Measurements from ENCODE around the gene GPX3. TPM values are rescaled to one million over a fixed set of nuclear protein-coding genes. Genes with fewer than 3 reads are reported as not detected.
A peak's percentile ranks its signal among the peaks of the same experiment; 100 is the strongest.

The GPX3 gene
- total and polyA plus RNA-seq, 2 of the 13 experiments (the other 11 are each of a cell fraction or from before 2014, with no cell fraction given): 33.8 to 1,892 TPM

DNA sequence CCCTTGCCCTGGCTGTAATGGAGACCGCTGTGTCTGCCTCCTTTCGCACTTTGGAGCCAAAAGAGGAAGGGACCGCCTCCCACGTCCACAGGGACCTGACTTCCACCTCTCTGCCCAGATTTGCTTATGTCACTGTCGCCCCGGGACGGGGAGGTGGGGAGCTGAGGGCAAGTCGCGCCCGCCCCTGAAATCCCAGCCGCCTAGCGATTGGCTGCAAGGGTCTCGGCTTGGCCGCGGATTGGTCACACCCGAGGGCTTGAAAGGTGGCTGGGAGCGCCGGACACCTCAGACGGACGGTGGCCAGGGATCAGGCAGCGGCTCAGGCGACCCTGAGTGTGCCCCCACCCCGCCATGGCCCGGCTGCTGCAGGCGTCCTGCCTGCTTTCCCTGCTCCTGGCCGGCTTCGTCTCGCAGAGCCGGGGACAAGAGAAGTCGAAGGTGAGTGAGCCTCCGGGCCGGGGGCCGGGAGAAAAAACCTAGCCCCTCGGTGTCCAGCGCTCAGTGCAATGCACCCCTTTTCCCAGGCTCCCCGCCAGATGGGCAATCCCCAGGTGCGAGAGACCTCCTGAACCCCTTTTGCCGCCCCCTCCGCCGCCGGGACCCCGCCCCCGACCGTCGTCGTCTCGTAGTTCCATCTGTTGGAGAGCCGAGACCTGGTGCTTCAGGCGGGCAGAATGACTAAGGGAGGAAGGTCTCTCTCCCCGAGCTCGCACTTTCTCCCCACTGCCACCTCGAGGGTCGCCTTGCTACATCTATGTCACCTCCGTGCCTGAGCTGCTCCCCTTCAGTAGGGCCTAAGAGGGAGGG lies at the start of gene GPX3 (continued):
- TF ChIP-seq, protein P1, sequence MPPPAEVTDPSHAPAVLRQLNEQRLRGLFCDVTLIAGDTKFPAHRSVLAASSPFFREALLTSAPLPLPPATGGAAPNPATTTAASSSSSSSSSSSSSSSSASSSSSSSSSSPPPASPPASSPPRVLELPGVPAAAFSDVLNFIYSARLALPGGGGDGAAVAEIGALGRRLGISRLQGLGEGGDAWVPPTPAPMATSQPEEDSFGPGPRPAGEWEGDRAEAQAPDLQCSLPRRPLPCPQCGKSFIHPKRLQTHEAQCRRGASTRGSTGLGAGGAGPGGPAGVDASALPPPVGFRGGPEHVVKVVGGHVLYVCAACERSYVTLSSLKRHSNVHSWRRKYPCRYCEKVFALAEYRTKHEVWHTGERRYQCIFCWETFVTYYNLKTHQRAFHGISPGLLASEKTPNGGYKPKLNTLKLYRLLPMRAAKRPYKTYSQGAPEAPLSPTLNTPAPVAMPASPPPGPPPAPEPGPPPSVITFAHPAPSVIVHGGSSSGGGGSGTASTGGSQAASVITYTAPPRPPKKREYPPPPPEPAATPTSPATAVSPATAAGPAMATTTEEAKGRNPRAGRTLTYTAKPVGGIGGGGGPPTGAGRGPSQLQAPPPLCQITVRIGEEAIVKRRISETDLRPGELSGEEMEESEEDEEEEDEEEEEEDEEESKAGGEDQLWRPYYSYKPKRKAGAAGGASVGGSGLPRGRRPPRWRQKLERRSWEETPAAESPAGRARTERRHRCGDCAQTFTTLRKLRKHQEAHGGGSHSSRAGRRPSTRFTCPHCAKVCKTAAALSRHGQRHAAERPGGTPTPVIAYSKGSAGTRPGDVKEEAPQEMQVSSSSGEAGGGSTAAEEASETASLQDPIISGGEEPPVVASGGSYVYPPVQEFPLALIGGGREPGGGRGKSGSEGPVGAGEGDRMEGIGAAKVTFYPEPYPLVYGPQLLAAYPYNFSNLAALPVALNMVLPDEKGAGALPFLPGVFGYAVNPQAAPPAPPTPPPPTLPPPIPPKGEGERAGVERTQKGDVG (CRISPR knock-in tag; IDR thresholded peaks at IDR 0.05; ENCODE audit: borderline replicate concordance): peak; percentile 81; the same call in 1 of the 2 replicates
- TF ChIP-seq KAT8 (CRISPR knock-in tag; IDR thresholded peaks at IDR 0.05): no peak; the same call in 1 of the 2 replicates
- TF ChIP-seq SRSF1 (optimal IDR thresholded peaks at IDR 0.05; ENCODE audit: low read depth, low read length): no peak
- no peak for TF ChIP-seq PAF1 (CRISPR knock-in tag; IDR thresholded peaks at IDR 0.05)
- TF ChIP-seq PRMT3 (CRISPR knock-in tag; IDR thresholded peaks at IDR 0.05; ENCODE audit: borderline replicate concordance, low read depth): no peak
- TF ChIP-seq EEA1 (CRISPR knock-in tag; IDR thresholded peaks at IDR 0.05; ENCODE audit: borderline replicate concordance): peak; percentile 86; the same call in 1 of the 2 replicates
- TF ChIP-seq, protein P2, sequence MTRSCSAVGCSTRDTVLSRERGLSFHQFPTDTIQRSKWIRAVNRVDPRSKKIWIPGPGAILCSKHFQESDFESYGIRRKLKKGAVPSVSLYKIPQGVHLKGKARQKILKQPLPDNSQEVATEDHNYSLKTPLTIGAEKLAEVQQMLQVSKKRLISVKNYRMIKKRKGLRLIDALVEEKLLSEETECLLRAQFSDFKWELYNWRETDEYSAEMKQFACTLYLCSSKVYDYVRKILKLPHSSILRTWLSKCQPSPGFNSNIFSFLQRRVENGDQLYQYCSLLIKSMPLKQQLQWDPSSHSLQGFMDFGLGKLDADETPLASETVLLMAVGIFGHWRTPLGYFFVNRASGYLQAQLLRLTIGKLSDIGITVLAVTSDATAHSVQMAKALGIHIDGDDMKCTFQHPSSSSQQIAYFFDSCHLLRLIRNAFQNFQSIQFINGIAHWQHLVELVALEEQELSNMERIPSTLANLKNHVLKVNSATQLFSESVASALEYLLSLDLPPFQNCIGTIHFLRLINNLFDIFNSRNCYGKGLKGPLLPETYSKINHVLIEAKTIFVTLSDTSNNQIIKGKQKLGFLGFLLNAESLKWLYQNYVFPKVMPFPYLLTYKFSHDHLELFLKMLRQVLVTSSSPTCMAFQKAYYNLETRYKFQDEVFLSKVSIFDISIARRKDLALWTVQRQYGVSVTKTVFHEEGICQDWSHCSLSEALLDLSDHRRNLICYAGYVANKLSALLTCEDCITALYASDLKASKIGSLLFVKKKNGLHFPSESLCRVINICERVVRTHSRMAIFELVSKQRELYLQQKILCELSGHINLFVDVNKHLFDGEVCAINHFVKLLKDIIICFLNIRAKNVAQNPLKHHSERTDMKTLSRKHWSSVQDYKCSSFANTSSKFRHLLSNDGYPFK (CRISPR knock-in tag; IDR thresholded peaks at IDR 0.05; ENCODE audit: borderline replicate concordance): peak; percentile 78
- TF ChIP-seq SNAI1 (CRISPR knock-in tag; IDR thresholded peaks at IDR 0.05; ENCODE audit: borderline replicate concordance): no peak
- peak; percentile 47 for TF ChIP-seq GATAD2A (CRISPR knock-in tag; IDR thresholded peaks at IDR 0.05)
- TF ChIP-seq, protein P3, sequence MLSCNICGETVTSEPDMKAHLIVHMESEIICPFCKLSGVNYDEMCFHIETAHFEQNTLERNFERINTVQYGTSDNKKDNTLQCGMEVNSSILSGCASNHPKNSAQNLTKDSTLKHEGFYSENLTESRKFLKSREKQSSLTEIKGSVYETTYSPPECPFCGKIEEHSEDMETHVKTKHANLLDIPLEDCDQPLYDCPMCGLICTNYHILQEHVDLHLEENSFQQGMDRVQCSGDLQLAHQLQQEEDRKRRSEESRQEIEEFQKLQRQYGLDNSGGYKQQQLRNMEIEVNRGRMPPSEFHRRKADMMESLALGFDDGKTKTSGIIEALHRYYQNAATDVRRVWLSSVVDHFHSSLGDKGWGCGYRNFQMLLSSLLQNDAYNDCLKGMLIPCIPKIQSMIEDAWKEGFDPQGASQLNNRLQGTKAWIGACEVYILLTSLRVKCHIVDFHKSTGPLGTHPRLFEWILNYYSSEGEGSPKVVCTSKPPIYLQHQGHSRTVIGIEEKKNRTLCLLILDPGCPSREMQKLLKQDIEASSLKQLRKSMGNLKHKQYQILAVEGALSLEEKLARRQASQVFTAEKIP (CRISPR knock-in tag; IDR thresholded peaks at IDR 0.05; ENCODE audit: borderline replicate concordance): no peak
- peak; percentile 21; the same call in 1 of the 2 replicates for TF ChIP-seq NCOR1 (IDR thresholded peaks at IDR 0.05; ENCODE audit: borderline replicate concordance, low read length)
- TF ChIP-seq, protein P4, sequence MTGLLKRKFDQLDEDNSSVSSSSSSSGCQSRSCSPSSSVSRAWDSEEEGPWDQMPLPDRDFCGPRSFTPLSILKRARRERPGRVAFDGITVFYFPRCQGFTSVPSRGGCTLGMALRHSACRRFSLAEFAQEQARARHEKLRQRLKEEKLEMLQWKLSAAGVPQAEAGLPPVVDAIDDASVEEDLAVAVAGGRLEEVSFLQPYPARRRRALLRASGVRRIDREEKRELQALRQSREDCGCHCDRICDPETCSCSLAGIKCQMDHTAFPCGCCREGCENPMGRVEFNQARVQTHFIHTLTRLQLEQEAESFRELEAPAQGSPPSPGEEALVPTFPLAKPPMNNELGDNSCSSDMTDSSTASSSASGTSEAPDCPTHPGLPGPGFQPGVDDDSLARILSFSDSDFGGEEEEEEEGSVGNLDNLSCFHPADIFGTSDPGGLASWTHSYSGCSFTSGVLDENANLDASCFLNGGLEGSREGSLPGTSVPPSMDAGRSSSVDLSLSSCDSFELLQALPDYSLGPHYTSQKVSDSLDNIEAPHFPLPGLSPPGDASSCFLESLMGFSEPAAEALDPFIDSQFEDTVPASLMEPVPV (CRISPR knock-in tag; IDR thresholded peaks at IDR 0.05): peak; percentile 67; the same call in 1 of the 2 replicates
- TF ChIP-seq NBN (conservative IDR thresholded peaks at IDR 0.05): no peak
- peak; percentile 71; the same call in 1 of the 2 replicates for TF ChIP-seq NRL (CRISPR knock-in tag; IDR thresholded peaks at IDR 0.05; ENCODE audit: borderline replicate concordance)
- TF ChIP-seq KMT2B (CRISPR knock-in tag; IDR thresholded peaks at IDR 0.05): no peak
- peak; percentile 31; the same call in 1 of the 2 replicates for TF ChIP-seq RXRB (CRISPR knock-in tag; IDR thresholded peaks at IDR 0.05; ENCODE audit: borderline replicate concordance)
